ENCODE results near the gene ELL3.

DNA sequence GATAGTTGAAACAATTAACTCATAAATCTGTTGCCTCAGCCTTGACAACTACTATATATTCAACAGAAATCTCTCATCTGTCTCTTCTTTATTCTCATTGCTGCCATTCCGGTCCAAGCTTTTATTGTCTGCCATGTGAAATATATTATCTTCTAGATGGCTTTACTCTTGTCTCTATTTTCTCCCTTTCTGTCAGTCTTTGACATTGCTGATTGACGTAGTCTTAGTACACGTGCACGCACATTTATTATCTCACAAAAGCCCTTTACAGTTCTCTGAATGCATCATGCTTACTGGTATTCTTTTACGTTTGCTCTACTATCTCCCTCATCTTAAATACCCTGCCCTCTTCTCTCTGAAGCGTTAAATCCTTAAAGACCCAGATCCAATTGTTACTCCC, 24.9 kb downstream of the ELL3 start:
- TF ChIP-seq, protein P1, sequence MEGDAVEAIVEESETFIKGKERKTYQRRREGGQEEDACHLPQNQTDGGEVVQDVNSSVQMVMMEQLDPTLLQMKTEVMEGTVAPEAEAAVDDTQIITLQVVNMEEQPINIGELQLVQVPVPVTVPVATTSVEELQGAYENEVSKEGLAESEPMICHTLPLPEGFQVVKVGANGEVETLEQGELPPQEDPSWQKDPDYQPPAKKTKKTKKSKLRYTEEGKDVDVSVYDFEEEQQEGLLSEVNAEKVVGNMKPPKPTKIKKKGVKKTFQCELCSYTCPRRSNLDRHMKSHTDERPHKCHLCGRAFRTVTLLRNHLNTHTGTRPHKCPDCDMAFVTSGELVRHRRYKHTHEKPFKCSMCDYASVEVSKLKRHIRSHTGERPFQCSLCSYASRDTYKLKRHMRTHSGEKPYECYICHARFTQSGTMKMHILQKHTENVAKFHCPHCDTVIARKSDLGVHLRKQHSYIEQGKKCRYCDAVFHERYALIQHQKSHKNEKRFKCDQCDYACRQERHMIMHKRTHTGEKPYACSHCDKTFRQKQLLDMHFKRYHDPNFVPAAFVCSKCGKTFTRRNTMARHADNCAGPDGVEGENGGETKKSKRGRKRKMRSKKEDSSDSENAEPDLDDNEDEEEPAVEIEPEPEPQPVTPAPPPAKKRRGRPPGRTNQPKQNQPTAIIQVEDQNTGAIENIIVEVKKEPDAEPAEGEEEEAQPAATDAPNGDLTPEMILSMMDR (IDR thresholded peaks at IDR 0.05) = no peak
- TF ChIP-seq POLR2A (IDR thresholded peaks at IDR 0.05) = no peak

All from right lobe of liver (tissue), 4 donors.